HG02623 (cell line): Measurements from ENCODE around the gene PNPLA6.

Source experiments
- ATAC-seq: cut with Tn5 transposase; IDR thresholded peaks from one replicate; pipeline ENCODE4 v1.9.1; 2021; ENCODE audit warnings: moderate library complexity; ENCODE audit not compliant: unreplicated experiment

PNPLA6 gene

DNA sequence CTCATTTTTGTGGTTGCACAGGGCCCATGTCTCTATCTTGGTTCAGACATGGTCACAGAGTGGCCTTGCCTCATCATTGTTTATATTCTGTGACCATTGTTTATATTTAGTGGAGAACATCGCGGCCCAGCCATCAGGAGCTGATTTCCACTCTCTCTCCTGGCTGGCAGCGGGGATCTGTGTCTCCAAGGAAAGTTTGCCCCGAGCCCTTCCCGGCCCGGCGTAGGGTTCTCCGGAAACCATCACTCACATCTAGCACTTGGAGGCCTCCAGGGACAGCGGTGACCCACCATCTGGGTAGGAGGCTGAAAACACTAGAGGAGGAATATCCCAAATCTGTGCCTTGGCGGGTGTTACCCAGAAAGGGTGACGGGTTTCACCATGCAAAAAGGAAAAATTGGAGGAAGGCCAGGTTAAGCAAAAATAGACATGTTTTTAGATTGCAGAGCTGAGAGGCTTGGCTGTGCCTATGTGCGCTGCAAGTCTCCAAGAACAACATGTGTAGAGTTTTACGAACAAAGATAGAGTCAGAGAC lies 20.3 kb upstream of the PNPLA6 start:
- no peak for ATAC-seq

- no peak for ATAC-seq
These were observed 19.8 kb upstream of the PNPLA6 start, which contains the start of gene ZNF358 for GRCh38 chr19:7515645-7516151. Gene ZNF358, plus strand, starts transcription at chr19:7516103. Its CDS starts 3,140 bp downstream, at chr19:7519243.

DNA sequence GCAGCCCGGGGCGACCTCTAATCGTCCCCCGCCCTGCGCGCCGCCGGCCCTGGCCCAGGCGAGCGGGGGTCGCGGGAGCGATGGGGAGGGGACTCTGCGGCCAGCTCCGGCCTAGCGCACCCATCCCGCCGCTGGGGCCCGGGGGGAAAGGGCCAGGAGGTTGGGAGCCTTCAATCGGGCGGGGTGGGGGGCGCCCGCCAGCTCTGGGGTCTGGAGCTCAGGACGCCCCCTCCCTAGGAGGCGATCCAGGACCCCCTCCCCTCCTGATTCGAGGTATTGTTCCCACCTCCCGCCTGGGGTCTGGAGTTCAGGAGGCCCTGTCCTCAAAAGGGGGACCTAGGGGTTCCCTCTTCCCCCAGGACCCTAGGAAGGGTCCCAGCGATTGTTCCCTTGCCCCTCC lies 19.2 kb upstream of the PNPLA6 start:
- no peak for ATAC-seq

GRCh38 chr19:7516878-7517277 lies 18.6 kb upstream of the PNPLA6 start:
- no peak for ATAC-seq

- ATAC-seq = no peak
These were observed 16.0 kb upstream of the PNPLA6 start for GRCh38 chr19:7519361-7520130.

- no peak for ATAC-seq
These were observed 15.1 kb upstream of the PNPLA6 start for GRCh38 chr19:7520131-7521051.

DNA sequence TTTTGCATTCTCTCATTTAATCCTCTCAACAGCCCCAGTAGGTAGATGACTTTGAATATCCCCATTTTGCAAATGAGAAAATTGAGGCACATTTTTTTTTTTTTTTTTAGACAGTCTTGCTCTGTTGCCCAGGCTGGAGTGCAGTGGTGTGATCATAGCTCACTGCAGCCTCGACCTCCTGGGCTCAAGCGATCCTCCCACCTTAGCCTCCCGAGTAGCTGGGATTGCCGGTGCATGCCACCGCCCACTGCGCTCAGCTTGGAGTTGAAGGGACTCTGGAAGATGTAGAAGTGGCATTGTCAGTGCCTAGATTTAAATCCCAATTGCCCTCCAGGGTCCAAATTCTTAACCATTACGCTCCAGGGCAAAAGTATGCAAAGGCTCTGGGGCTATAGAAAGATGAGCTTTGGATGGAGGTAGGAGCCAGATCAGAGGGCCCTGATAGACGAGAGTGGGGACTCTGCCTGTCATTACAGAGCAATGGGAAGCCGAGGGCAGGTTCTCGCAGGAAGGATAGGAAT lies 13.9 kb upstream of the PNPLA6 start:
- ATAC-seq = no peak

DNA sequence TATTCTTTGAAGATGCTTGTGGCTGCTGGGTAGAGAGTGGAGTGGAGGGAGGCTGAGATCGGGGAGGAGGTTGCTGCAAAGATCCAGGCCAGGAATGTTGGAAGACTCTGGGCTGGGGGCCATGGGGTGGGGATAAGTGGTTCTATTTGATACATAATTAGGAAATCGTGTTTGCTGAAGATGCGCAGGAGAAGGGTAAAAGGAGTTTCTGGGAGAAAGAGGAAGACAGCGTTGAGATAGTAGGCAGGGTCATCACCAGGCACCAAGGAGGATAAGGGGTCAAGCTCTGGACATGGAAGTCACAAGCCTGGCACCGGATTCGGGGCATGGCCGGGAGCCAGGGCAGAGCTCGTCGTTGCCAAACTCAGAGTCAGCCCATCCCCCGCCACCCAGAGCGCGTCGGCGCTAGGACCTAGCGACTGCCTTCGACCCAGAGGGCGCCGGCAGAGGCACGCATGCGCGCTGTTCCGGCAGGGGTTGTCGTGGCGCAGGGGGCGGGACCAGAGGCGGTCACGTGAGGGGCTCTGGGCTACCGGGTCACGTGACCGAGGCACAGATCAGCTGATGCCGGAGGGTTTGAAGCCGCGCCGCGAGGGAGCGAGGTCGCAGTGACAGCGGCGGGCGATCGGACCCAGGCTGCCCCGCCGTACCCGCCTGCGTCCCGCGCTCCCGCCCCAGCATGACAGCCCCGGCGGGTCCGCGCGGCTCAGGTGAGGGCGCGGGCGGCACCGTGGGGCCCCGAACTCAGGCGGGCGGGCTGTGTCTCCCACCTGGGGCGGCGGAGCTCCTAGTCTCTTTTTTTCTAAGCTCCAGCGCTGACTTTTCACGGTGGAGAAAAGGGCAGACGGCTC lies 13.2 kb upstream of the PNPLA6 start, which contains the start of gene MCOLN1:
Gene MCOLN1 (plus strand): TSS at position 553 of the 851 bp plus-strand sequence. CDS start 127 bp downstream, at position 680.
- ATAC-seq = peak; percentile 84

GRCh38 chr19:7522923-7523667 lies 12.4 kb upstream of the PNPLA6 start:
- no peak for ATAC-seq

- no peak for ATAC-seq
These were observed 11.0 kb upstream of the PNPLA6 start for GRCh38 chr19:7524523-7524922.

DNA sequence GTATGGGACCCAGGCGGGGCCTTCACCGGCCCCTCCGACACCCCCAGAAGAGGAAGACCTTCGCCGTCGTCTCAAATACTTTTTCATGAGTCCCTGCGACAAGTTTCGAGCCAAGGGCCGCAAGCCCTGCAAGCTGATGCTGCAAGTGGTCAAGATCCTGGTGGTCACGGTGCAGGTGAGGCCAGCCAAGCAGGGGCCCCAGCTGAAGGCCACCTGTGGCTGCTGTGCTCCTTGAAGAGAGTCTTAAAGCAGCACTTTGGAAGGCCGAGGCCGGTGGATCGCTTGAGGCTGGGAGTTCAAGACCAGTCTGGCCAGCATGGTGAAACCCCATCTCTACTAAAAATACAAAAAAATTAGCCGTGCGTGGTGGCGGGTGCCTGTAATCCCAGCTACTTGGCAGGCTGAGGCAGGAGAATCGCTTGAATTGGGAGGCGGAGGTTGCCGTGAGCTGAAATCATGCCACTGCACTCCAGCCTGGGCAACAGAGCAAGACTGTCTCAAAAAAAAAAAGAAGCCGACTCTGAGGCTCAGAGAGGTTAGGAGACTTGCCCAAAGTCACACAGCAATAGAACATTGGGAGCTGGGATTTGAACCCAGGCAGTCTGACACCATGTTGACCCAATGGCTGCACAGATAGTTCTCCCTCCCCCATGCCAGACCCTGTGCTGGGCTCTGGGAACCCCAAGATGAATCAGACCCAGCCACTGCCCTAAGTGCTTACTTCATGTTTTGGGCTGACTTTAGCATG lies 10.4 kb upstream of the PNPLA6 start:
- no peak for ATAC-seq

GRCh38 chr19:7526059-7526929 lies 9.2 kb upstream of the PNPLA6 start:
- no peak for ATAC-seq

GRCh38 chr19:7527516-7528191 lies 7.9 kb upstream of the PNPLA6 start:
- ATAC-seq = no peak

- ATAC-seq = no peak
These were observed 7.4 kb upstream of the PNPLA6 start for GRCh38 chr19:7528192-7528519.

- ATAC-seq = no peak
These were observed 6.8 kb upstream of the PNPLA6 start for GRCh38 chr19:7528522-7529245.

- no peak for ATAC-seq
These were observed 6.3 kb upstream of the PNPLA6 start for GRCh38 chr19:7529246-7529600.
